Right lobe of liver (tissue), 6 donors: ENCODE measurements around the gene SAMD4A. TPM values are rescaled to one million over a fixed set of nuclear protein-coding genes. Genes with fewer than 3 reads are reported as not detected.

ENCODE experiments used
- ATAC-seq, 4 donors: fragments of 200-7000 bp; cut with Tn5 transposase; one replicate each; pipeline ENCODE4 v1.9.1; 2020; ENCODE audit warnings: mild to moderate bottlenecking in 4 of 4, moderate library complexity in 4 of 4
- DNase-seq, 3 donors: peaks; one replicate each; pipeline ENCODE4 v3.0.0-alpha.2; 2020
- H3K27ac ChIP-seq, 3 donors: fragments of 200-600 bp; one replicate each; pipeline ENCODE4 v1.8.0; 2022
- H3K27me3 ChIP-seq, 2 donors: fragments of 200-600 bp; one replicate each; pipeline ENCODE4 v1.8.0; 2022
- H3K36me3 ChIP-seq, 4 donors: fragments of 200-600 bp; sonication (generic) in 1 of 4; one replicate each; pipeline versions ENCODE4 v1.5.1 to v1.8.0; 2017 to 2022; ENCODE audit warnings: control low read depth in 1 of 4
- H3K4me1 ChIP-seq, 4 donors: fragments of 200-600 bp; sonication (generic) in 1 of 4; one replicate each; pipeline versions ENCODE4 v1.5.1 to v1.8.0; 2017 to 2022; ENCODE audit warnings: control low read depth in 1 of 4
- H3K4me3 ChIP-seq, 3 donors: fragments of 200-600 bp; one replicate each; pipeline ENCODE4 v1.8.0; 2022
- H3K9me3 ChIP-seq, 4 donors: fragments of 200-600 bp; sonication (generic) in 1 of 4; one replicate each; pipeline versions ENCODE4 v1.5.1 to v1.8.0; 2017 to 2022; ENCODE audit warnings: control low read depth in 1 of 4
- POLR2A ChIP-seq: fragments of 450-650 bp; IDR thresholded peaks from one replicate; pipeline ENCODE4 v1.6.1; 2017; ENCODE audit warnings: antibody characterized with exemption, mild to moderate bottlenecking
- WGBS: methylation state at CpG from one replicate; pipeline ENCODE4 v1.1.6; 2018; ENCODE audit warnings: low coverage, low lambda C conversion rate; ENCODE audit not compliant: insufficient coverage; ENCODE audit errors: missing lambda C conversion rate; 5-methylcytosine and 5-hydroxymethylcytosine counted together
- intact Hi-C, 2 donors: fragments of 100-400 bp; cut with DNase I; formaldehyde crosslinking; loops; one replicate each; pipeline versions ENCODE4 v1.11.2 to v1.14.1; 2022
- long read RNA-seq: library from polyadenylated mRNA; unstranded; transcript quantifications from one replicate; pipeline ENCODE4 v2.0.0, GENCODE V29; 2019
- total RNA-seq, 6 experiments: library from RNA; depleted of rRNA in 2 of 6; stranded (reverse); fragments of >200 nt in 2 of 6; fragmentation: NEBNext Ultra II Directional in 3 of 6; extraction: Animal tissue kit (Norgen Biotek cat#: 25700) in 3 of 6; gene quantifications; one replicate each; pipeline versions ENCODE4 v1.1.0 to v1.2.4, GENCODE V29; 2016 to 2023
- TF ChIP-seq, protein P1 (sequence below), 4 donors: fragments of 200-600 bp in 3 of 4; fragments of 450-650 bp in 1 of 4; IDR thresholded peaks; one replicate each; pipeline versions ENCODE4 v1.5.1 to v1.8.0; 2016 to 2022; ENCODE audit warnings: antibody characterized with exemption in 4 of 4, mild to moderate bottlenecking in 2 of 4
- donor health status: DM: no; HTN: yes; CAD: no.
- donor health status: DM: no; HTN: no; CAD: no.
- donor health status: DM: no; HTN: no; CAD: no.
- donor health status: DM: no; HTN: yes; CAD: no.
- donor health status: DM: no; HTN: yes; CAD: no.

Gene SAMD4A, protein sequence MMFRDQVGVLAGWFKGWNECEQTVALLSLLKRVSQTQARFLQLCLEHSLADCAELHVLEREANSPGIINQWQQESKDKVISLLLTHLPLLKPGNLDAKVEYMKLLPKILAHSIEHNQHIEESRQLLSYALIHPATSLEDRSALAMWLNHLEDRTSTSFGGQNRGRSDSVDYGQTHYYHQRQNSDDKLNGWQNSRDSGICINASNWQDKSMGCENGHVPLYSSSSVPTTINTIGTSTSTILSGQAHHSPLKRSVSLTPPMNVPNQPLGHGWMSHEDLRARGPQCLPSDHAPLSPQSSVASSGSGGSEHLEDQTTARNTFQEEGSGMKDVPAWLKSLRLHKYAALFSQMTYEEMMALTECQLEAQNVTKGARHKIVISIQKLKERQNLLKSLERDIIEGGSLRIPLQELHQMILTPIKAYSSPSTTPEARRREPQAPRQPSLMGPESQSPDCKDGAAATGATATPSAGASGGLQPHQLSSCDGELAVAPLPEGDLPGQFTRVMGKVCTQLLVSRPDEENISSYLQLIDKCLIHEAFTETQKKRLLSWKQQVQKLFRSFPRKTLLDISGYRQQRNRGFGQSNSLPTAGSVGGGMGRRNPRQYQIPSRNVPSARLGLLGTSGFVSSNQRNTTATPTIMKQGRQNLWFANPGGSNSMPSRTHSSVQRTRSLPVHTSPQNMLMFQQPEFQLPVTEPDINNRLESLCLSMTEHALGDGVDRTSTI
- total RNA-seq = 10 to 100 TPM; 16.7 to 31.9 (median 21.1) TPM
- long read RNA-seq, partial matches to known transcripts = 1 of 2 reads
- long read RNA-seq, other reads (novel, unspliced or antisense) = 1 of 2 reads

DNA sequence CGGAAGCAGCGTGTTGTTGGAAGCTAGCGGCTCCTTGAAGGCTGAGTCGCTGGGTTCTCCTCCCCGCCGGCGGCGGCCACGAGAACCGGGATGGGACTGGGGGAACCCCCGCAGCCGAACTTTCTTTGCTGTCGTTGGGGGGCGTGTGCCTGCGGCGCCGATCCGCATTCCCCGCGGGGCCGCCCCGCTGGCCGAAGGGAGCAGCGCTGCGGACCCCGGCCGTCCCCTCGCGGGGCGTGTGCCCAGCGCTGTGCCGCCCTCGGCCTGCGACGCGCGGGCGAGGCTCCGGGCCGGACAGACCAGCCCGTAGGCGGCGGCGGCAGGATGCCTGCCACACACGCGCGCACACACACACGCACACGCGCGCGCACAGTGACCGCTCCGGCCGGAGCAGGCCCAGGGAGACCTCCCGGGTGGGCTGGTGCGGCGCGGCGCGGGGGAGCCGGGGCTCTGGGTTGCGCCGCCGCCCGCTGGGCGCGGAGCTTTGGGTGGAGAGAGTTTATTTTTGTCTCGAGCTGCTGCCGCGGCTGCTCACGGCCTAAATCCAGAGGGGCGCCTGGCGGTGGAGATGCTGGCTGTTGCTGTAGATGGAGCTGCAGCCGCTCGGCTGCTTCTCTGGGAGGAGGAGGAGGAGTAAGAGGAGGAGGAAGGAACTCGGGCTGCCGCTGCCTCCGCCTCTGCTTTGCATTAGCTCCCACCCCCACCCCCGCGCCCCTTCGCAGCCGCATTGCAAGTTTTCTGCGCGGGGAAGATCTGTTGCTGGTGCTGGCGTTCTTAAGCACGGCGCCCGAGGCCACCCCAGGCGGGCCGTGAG lies at the start of gene SAMD4A:
Gene SAMD4A (plus strand): TSS at position 719 of the 814 bp plus-strand sequence. CDS start 789 bp downstream, outside the sequence.
- TF ChIP-seq, protein P1, sequence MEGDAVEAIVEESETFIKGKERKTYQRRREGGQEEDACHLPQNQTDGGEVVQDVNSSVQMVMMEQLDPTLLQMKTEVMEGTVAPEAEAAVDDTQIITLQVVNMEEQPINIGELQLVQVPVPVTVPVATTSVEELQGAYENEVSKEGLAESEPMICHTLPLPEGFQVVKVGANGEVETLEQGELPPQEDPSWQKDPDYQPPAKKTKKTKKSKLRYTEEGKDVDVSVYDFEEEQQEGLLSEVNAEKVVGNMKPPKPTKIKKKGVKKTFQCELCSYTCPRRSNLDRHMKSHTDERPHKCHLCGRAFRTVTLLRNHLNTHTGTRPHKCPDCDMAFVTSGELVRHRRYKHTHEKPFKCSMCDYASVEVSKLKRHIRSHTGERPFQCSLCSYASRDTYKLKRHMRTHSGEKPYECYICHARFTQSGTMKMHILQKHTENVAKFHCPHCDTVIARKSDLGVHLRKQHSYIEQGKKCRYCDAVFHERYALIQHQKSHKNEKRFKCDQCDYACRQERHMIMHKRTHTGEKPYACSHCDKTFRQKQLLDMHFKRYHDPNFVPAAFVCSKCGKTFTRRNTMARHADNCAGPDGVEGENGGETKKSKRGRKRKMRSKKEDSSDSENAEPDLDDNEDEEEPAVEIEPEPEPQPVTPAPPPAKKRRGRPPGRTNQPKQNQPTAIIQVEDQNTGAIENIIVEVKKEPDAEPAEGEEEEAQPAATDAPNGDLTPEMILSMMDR (IDR thresholded peaks at IDR 0.05) = peak in 3 of 4 donors; percentile 17 to 39 (median 21)
- peak; percentile 48 for TF ChIP-seq POLR2A
- intact Hi-C loops = loop anchor here (5.0 to 10.0 kb wide), 3 partner anchors 126 to 211 kb away; no protein-coding TSS in a partner anchor
- no peaks in the 10 kb centered on the region for H3K27me3 ChIP-seq
- peak; percentile 22 to 42 (median 30) for ATAC-seq
- H3K36me3 ChIP-seq = no peaks in the 10 kb centered on the region
- WGBS = 0% methylated on average over 5 of the region's 91 CpGs
- H3K4me3 ChIP-seq = peak within 1 kb of the TSS; percentile 51 to 73 (median 66)
- peak within 1 kb of the TSS; percentile 96 to 99 (median 98) for H3K27ac ChIP-seq
- H3K4me1 ChIP-seq = peaks cover 0 to 17% (median 0%) of the 10 kb centered on the region in 4 donors
- DNase-seq = peak; percentile 74 to 84 (median 78)
- no peaks in the 10 kb centered on the region for H3K9me3 ChIP-seq

DNA sequence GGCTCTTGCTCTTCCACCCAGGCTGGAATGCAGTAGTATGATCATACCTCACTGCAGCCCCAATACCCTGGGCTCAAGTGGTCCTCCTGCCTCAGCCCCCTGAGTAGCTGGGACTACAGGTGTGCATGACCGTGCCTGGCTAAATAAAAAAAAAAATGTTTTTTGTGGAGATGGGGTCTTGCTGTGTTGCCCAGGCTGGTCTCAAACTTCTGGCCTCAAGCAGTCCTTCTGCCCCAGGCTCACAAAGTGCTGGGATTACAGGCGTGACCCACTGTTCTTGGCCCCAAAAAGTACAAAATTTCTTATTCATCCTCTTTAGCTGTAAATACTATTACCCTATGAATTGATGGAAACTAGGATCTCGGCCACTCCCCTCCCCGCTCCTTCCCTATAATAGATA lies 42.5 kb upstream of the SAMD4A start:
- 91% methylated on average over 4 of the region's 4 CpGs for WGBS
- no peak overlapping the region for H3K4me3 ChIP-seq
- H3K9me3 ChIP-seq = no peaks in the 10 kb centered on the region
- TF ChIP-seq, protein P1 (IDR thresholded peaks at IDR 0.05) = no peak
- no peak for TF ChIP-seq POLR2A
- DNase-seq = no peak
- H3K36me3 ChIP-seq = peaks cover 0 to 4% (median 0%) of the 10 kb centered on the region in 4 donors
- no peak overlapping the region for H3K27ac ChIP-seq
- peaks cover 0 to 6% (median 0%) of the 10 kb centered on the region in 4 donors for H3K4me1 ChIP-seq
- H3K27me3 ChIP-seq = no peaks in the 10 kb centered on the region
- ATAC-seq = no peak
- intact Hi-C loops = no loop called here

DNA sequence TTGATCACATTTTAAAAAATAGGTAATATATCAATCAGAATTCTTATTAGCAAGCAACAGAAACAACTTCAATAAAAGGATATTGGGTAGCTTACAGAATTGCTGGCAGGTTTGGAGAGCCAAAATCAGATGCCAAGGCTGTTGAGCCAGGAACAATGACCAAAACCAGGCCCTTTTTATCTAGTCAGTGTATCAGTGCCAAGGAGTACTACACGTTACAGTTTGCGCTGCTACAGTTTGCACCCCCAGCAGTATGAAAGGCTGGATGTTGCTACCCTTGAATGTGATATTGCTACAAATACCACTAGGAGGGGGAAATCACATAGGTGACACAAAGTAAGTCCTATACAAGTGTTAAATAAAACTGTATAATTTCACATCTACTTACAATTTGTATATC lies 38.0 kb upstream of the SAMD4A start:
- no peaks in the 10 kb centered on the region for H3K4me1 ChIP-seq
- intact Hi-C loops = no loop called here
- no peaks in the 10 kb centered on the region for H3K9me3 ChIP-seq
- H3K4me3 ChIP-seq = no peak overlapping the region
- 100% methylated on average over 2 of the region's 2 CpGs for WGBS
- H3K36me3 ChIP-seq = peaks cover 0 to 2% (median 0%) of the 10 kb centered on the region in 4 donors
- DNase-seq (no peak), ATAC-seq (no peak)
- TF ChIP-seq, protein P1 (IDR thresholded peaks at IDR 0.05) = no peak
- TF ChIP-seq POLR2A = no peak
- no peak overlapping the region for H3K27ac ChIP-seq
- no peaks in the 10 kb centered on the region for H3K27me3 ChIP-seq

DNA sequence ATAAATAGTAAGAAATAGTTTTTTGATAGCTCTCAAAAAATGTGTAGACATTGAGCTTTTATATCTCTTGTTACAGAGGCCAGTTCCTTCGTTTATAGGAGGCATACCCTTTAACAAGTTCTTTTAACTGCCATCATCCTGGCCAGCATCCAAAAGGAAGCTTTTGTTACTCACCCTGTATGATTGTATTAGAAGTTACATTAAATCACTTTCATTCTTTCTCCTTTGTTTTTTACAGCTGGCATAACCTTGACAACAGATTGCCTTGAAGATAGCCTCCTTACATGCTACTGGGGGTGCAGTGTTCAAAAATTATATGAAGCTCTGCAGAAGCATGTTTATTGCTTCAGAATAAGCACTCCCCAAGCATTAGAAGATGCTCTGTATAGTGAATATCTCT lies 37.1 kb upstream of the SAMD4A start:
- peaks cover 0 to 2% (median 0%) of the 10 kb centered on the region in 4 donors for H3K36me3 ChIP-seq
- TF ChIP-seq POLR2A = no peak
- TF ChIP-seq, protein P1 (IDR thresholded peaks at IDR 0.05) = no peak
- DNase-seq (no peak), ATAC-seq (no peak)
- no peaks in the 10 kb centered on the region for H3K4me1 ChIP-seq
- no peaks in the 10 kb centered on the region for H3K9me3 ChIP-seq
- 52% methylated on average over 1 of the region's 1 CpG for WGBS
- H3K27ac ChIP-seq = no peak overlapping the region
- intact Hi-C loops = no loop called here
- no peak overlapping the region for H3K4me3 ChIP-seq
- H3K27me3 ChIP-seq = no peaks in the 10 kb centered on the region
